Measurements from ENCODE around the gene TRMT6.

- TF ChIP-seq CTCF (conservative IDR thresholded peaks at IDR 0.05 in 1 of 2, IDR thresholded peaks at IDR 0.05 in 1 of 2; ENCODE audit: low read depth in 1 of 2, low read length in 2 of 2) (no peak), EZH2 (IDR thresholded peaks at IDR 0.05; ENCODE audit: low read length, missing control alignments) (no peak)
These were observed 30.4 kb downstream of the TRMT6 start for GRCh38 chr20:5919626-5920544.

Data from fibroblast of lung (primary cell).